GM19043 (cell line): ENCODE data around the gene CCDC192.
"Not testable (repeated sequence)": the region's sequence is repeated elsewhere in the genome, so short reads cannot be mapped to it uniquely, and the experiment has no call there.

Experiments
- ATAC-seq: cut with Tn5 transposase; IDR thresholded peaks from one replicate; pipeline ENCODE4 v1.9.1; 2021; ENCODE audit warnings: low read depth; ENCODE audit not compliant: unreplicated experiment

Gene CCDC192

GRCh38 chr5:127758766-127759283, 55.6 kb downstream of the CCDC192 start:
- no peak for ATAC-seq

GRCh38 chr5:127761869-127762268, 58.7 kb downstream of the CCDC192 start:
- ATAC-seq = no peak

DNA sequence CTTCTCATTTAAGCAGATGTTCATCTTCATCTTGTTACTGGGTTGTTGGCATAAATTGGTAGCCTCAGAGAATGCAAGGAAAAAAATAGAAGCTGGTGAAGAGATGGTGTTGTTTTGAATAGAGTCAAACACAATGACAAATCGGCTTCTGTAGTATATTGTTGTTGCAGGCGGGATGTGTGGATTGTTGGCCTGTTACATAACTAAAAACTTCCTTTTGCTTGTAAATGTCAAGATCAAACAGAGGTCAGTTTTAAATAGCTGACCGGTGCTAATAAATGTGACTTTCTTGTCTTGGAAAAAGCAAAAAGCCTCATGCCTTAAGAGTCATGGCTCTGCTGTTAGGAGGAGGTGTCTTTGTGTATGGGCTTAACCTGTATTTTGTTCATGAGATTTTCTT, 59.2 kb downstream of the CCDC192 start:
- no peak for ATAC-seq

DNA sequence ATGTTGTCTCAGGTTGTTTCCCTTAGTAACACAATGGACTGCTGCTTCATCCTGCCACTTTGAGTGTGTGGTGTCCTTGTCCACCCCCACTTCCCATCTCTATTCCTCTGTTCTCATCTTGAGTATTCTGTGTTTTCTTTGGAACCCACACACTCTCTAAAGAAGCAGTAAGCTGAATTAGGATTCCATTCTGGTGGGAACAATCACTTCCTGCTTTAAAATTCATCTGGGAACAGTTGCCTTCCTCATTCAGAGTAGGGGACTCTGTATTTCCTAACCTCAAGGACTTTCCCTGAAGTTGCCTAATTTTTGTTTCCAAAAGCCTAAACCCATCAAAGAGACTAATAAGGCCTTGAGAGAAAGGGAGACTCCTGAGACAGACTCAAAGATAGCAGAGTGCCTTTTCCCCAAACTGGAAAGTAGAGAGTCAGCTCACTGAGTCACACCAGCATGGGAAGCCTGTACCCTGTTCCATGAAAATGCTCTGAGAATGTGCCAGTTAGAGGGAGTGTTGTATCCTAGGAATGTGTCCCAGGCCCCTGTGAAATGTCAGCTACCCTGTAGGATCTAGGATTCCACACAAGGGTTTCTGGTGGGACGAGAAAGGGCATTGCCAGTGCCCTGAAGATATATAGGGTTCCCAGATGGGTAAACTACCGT, 63.6 kb downstream of the CCDC192 start:
- ATAC-seq = no peak

GRCh38 chr5:127769386-127769785, 66.2 kb downstream of the CCDC192 start:
- no peak for ATAC-seq

- ATAC-seq = no peak
Observed at GRCh38 chr5:127770272-127770671, 67.1 kb downstream of the CCDC192 start.

DNA sequence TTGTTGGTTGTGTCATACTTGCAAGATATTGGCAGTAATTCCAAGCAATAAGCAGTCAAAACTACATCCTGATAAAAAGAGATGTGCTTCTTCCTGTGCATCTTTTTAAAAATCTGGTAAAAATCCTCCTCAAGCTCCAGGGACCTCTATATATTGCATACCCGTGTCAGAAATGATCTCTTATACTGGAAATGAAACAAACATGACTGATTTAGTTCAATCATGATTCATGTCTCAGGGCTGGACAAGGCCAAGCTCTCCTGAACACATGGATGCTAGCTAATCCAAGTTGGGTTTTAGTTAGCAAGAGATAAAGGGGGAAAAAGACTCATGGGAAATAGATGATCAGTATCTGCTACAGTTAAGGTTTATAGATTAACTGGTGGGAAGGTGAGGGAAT, 69.3 kb downstream of the CCDC192 start:
- no peak for ATAC-seq

DNA sequence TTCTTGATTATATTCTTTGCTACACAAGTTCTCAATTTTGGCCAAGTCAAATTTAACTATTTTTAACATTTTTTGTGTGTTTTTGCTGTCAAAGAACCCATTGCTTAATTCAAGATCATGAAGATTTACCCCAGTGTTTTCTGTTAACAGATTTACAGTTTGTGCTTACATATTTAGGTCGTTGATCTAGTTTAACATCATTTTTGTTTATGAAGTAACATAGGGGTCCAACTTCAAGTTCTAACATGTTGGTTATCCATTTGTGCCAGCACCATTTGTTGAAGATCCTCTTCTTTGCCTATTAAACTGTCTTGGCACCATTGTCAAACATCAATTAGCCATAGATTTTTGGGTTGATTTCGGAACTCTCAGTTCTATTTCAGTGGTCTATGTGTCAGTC, 71.0 kb downstream of the CCDC192 start:
- ATAC-seq = no peak

- ATAC-seq = no peak
Observed at GRCh38 chr5:127776477-127776876, 73.3 kb downstream of the CCDC192 start.

DNA sequence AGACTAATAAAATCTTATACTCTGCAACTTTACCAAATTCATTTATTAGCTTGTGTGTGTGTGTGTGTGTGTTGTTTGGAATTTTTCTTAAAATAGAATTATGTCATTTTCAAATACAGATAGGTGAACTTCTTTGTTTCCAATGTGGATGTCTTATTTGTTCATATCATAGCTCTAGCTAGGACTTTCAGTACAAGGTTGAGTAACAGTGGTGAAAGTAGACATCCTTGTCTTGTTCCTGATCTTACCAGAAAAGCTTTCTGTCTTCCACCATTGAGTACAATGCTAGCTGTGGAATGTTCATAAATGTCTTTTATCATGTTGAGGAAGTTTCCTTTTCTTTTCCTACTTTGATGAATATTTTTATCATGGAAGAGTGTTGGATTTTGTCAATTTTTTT, 74.8 kb downstream of the CCDC192 start:
- no peak for ATAC-seq

DNA sequence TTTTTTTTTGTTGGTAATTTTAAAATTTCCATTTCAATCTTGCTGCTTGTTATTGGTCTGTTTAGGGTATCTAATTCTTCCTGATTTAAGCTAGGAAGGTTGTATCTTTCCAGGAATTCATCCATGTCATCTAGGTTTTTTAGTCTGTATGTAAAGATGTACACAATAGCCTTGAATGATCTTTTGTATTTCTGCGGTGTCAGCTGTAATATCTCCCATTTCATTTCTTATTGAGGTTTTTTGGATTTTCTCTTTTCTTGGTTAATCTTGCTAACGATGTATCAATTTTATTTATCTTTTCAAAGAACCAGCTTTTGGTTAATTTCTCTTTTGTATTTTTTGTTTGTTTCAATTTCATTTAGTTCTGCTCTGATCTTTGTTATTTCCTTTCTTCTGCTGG, 79.3 kb downstream of the CCDC192 start:
- ATAC-seq = not testable (repeated sequence)

GRCh38 chr5:127785098-127785927, 82.1 kb downstream of the CCDC192 start:
- no peak for ATAC-seq

DNA sequence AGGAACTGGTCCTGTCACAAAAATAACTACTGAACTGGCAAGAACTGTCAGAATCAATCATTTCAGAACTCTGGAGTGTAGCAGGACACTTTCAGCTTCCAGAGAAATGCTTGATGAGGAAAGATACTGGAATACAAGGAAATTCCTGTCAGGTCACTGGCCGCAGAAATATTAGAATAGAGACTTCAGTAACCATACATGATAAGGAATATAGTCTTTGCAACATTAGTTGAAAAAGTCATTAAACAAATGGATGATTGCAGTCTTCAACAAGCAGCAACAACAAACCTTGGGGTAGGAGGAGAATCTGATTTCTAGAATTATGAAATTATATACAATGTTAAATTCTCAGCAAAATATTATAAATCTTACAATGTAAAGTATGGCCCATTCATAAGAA, 88.2 kb downstream of the CCDC192 start:
- no peak for ATAC-seq

- not testable (repeated sequence) for ATAC-seq
Observed at GRCh38 chr5:127791908-127792307, 88.7 kb downstream of the CCDC192 start.

DNA sequence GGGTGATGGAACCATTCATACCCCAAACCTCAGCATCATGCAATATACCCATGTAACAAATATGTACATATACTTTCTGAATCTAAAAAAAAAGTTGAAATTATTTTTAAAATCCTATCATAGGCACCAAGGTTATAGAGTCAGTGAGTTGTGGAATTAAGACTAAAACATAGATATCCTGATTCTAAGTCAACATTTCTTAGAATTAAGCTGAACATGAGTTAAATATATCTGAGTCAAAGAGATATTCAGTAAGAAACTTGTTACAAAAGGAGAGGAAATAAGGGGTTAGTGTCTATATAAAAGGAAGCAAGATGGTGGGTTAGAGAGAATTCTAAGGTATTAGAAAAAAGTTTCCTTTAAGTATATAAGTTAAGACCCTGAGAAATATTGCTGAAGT, 89.9 kb downstream of the CCDC192 start:
- ATAC-seq = no peak

GRCh38 chr5:127793879-127794278, 90.7 kb downstream of the CCDC192 start:
- ATAC-seq = no peak

DNA sequence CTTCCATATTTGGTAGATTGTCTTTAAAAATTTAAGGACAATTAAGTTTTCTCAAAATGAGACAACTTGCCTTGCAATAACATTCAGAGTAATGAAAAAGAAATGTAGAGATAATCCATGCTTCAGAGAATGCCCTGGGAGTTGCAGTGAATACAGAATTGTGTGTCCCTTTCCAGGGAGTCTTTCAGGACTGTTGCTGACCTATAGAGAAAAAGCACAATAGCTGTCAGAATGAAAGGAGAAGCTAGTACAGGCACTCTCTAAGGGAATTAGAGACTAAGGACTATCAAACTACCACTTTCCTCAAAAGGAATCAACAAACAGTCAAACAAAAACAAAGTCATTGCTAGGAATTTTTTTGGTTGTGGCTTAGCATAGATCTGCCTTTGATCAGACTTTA, 93.0 kb downstream of the CCDC192 start:
- ATAC-seq = no peak

GRCh38 chr5:127799293-127799905, 96.2 kb downstream of the CCDC192 start:
- ATAC-seq = no peak

- ATAC-seq = no peak
Observed at GRCh38 chr5:127801751-127802476, 98.7 kb downstream of the CCDC192 start.

- ATAC-seq = no peak
Observed at GRCh38 chr5:127802477-127802865, 99.3 kb downstream of the CCDC192 start.

DNA sequence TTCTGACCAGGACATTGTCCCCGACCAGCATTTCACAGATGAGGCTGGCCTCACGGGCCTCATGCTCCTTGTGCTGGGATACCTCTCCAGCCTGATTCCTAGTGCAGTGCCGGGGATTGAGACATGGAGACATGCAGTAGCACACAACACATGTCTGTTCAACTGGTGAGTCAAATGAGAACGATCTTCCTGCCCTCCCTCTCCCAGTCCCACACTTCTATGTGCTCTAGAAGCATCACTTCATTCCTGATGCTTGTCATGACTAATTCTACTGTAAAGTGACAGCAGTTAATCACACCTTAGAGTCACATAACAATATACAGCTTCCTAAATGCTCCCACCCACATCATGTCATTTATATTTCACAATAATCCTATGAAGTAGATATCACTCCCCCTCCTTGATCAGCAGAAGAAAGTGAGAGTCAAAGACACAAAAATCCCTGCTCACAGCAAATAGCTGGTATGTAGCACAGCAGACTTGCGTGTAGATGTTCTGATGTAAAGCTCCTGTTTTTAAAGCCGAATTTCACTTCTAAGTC, 101.8 kb downstream of the CCDC192 start:
- ATAC-seq = no peak
